K562 (cell line): ENCODE data around the gene SYT7. TPM values are rescaled to one million over a fixed set of nuclear protein-coding genes. Genes with fewer than 3 reads are reported as not detected.

ENCODE experiments used
- ATAC-seq: fragments of 200-7000 bp; cut with Tn5 transposase; 3 replicates; pipeline ENCODE4 v1.9.1; 2020; ENCODE audit warnings: moderate library complexity
- BruUV-seq: library from RNA; stranded (reverse); fragments of 400-500 nt; replicated peaks from 2 replicates; lab custom pipeline; 2021; lab: Mats Ljungman, UMichigan
- CTCF ChIA-PET: fragments of 300-600 bp; formaldehyde crosslinking; extraction: SDS; loops from one replicate; lab custom pipeline; 2021; ENCODE audit warnings: low intra/inter-chr PET ratio; lab: Yijun Ruan, JAX
- POLR2A ChIA-PET: fragments of 300-600, 350-650 bp; sonication (Branson Sonifier 250); formaldehyde crosslinking; extraction: SDS; loops from one replicate; lab custom pipeline; 2021; ENCODE audit warnings: antibody characterized with exemption, inconsistent platforms; lab: Yijun Ruan, JAX
- DNase-seq, 4 experiments: peaks; one replicate each; pipeline versions ENCODE4 v3.0.0 to v3.0.0-alpha.2; 2011 to 2018; ENCODE audit warnings: low spot score in 3 of 4, mixed read lengths in 3 of 4; ENCODE audit errors: extremely low read depth in 1 of 4
- FAIRE-seq: peaks from 2 replicates; lab custom pipeline; 2011; peaks lifted over from hg19 to GRCh38; lab: Jason Lieb, UNC
- H2AFZ ChIP-seq: 2 replicates; pipeline ENCODE4 v1.6.0; 2011; ENCODE audit warnings: low read depth, low read length, control low read depth, inconsistent platforms
- H3K27ac ChIP-seq: fragments of 200-600 bp; 3 replicates; pipeline ENCODE4 v1.8.0; 2011; ENCODE audit warnings: low read depth, mild to moderate bottlenecking, control low read depth, inconsistent platforms, low read length, moderate library complexity, mixed read lengths; ENCODE audit errors: extremely low read depth
- H3K27me3 ChIP-seq, 2 experiments: fragments of 300-600 bp in 1 of 2; 2 replicates in 1 of 2; 3 replicates in 1 of 2; pipeline versions ENCODE4 v1.6.0 to v1.8.0; 2011; ENCODE audit warnings: inconsistent platforms in 2 of 2, low read length in 2 of 2, mild to moderate bottlenecking in 1 of 2, mixed read lengths in 1 of 2, moderate library complexity in 1 of 2; ENCODE audit not compliant: control insufficient read depth in 2 of 2, insufficient read depth in 2 of 2
- H3K36me3 ChIP-seq: fragments of 300-600 bp; 3 replicates; pipeline ENCODE4 v1.8.0; 2011; ENCODE audit warnings: mild to moderate bottlenecking, low read length, inconsistent platforms; ENCODE audit not compliant: control insufficient read depth, insufficient read depth
- H3K4me1 ChIP-seq, 2 experiments: fragments of 200-600 bp in 1 of 2; replicated peaks in 1 of 2; 2 replicates in 1 of 2; 3 replicates in 1 of 2; pipeline versions ENCODE4 v1.5.1 to v1.8.0; 2011; ENCODE audit warnings: inconsistent platforms in 2 of 2, low read length in 2 of 2, mild to moderate bottlenecking in 1 of 2, mixed read lengths in 1 of 2, moderate library complexity in 1 of 2; ENCODE audit not compliant: control insufficient read depth in 2 of 2, insufficient read depth in 2 of 2
- H3K4me2 ChIP-seq: 2 replicates; pipeline ENCODE4 v1.6.1; 2011; ENCODE audit warnings: low read length, control low read depth, inconsistent platforms, mixed read lengths; ENCODE audit not compliant: insufficient read depth
- H3K4me3 ChIP-seq: fragments of 200-600 bp; sonication (generic), shearing (Covaris generic); 2 replicates; pipeline ENCODE4 v1.5.1; 2016; ENCODE audit warnings: control low read depth, inconsistent platforms
- H3K79me2 ChIP-seq: fragments of 200-600 bp; 3 replicates; pipeline ENCODE4 v1.8.0; 2011; ENCODE audit warnings: low read length, inconsistent platforms; ENCODE audit not compliant: control insufficient read depth, insufficient read depth
- H3K9ac ChIP-seq, 2 experiments: 2 replicates each; pipeline versions ENCODE4 v1.6.0 to v1.6.1; 2011; ENCODE audit warnings: low read depth in 2 of 2, low read length in 2 of 2, control low read depth in 1 of 2, inconsistent platforms in 1 of 2, mild to moderate bottlenecking in 1 of 2, mixed read lengths in 1 of 2; ENCODE audit not compliant: insufficient read depth in 1 of 2
- H3K9me1 ChIP-seq: one replicate; pipeline ENCODE4 v1.6.0; 2011; ENCODE audit warnings: inconsistent platforms, mild to moderate bottlenecking, low read length, moderate library complexity; ENCODE audit not compliant: control insufficient read depth, insufficient read depth
- H3K9me3 ChIP-seq: replicated peaks from 2 replicates; pipeline ENCODE4 v1.5.1; 2011; ENCODE audit warnings: low read depth, low read length, inconsistent platforms; ENCODE audit not compliant: control insufficient read depth, insufficient read depth
- H4K20me1 ChIP-seq: replicated peaks from 2 replicates; pipeline ENCODE4 v1.6.1; 2011; ENCODE audit warnings: low read length, inconsistent platforms, mixed read lengths; ENCODE audit not compliant: control insufficient read depth, insufficient read depth
- KDM2B ChIP-seq: fragments of 250-450 bp; sonication (Bioruptor Pico); IDR thresholded peaks from 2 replicates; pipeline ENCODE4 v1.8.0; 2021; ENCODE audit warnings: mild to moderate bottlenecking, moderate library complexity
- NFXL1 ChIP-seq: fragments of 450-650 bp; formaldehyde crosslinking; IDR thresholded peaks from 2 replicates; pipeline ENCODE4 v1.4.0; 2021; ENCODE audit warnings: mild to moderate bottlenecking
- NR1H2 ChIP-seq: sonication (generic); formaldehyde crosslinking; IDR thresholded peaks from 2 replicates; pipeline ENCODE4 v1.4.0; 2020; ENCODE audit warnings: mild to moderate bottlenecking, missing genetic modification reagents
- POLR2H ChIP-seq: IDR thresholded peaks from 2 replicates; pipeline ENCODE4 v1.6.1; 2016; ENCODE audit warnings: missing genetic modification characterization, low read depth, mild to moderate bottlenecking, control low read depth, missing compliant biosample characterization, moderate library complexity
- PTBP1 ChIP-seq: fragments of 200-400 bp; formaldehyde crosslinking; IDR thresholded peaks from 2 replicates; pipeline ENCODE4 v1.6.1; 2017; ENCODE audit warnings: low read depth, low read length
- RBM39 ChIP-seq: fragments of 200-400 bp; formaldehyde crosslinking; optimal IDR thresholded peaks from 2 replicates; pipeline ENCODE3; 2018; ENCODE audit warnings: low read depth, low read length
- TEAD1 ChIP-seq, 2 experiments: fragments of 450-650 bp in 1 of 2; sonication (generic) in 1 of 2; formaldehyde crosslinking; IDR thresholded peaks; 2 replicates each; pipeline versions ENCODE4 v1.4.0 to v1.8.0; 2020 to 2022; ENCODE audit warnings: mild to moderate bottlenecking in 2 of 2, missing genetic modification reagents in 1 of 2
- ZNF212 ChIP-seq: fragments of 450-650 bp; formaldehyde crosslinking; IDR thresholded peaks from 2 replicates; pipeline ENCODE4 v1.4.0; 2020; ENCODE audit warnings: mild to moderate bottlenecking
- ZNF551 ChIP-seq: fragments of 250-450 bp; sonication (Bioruptor Pico); IDR thresholded peaks from 2 replicates; pipeline ENCODE4 v1.5.0; 2021; ENCODE audit warnings: mild to moderate bottlenecking, moderate library complexity
- ZNF77 ChIP-seq: fragments of 250-450 bp; sonication (Bioruptor Pico); IDR thresholded peaks from 2 replicates; pipeline ENCODE4 v1.5.0; 2020
- WGBS: fragments of 100-300 bp; shearing (Covaris generic); methylation state at CpG from one replicate; pipeline ENCODE4 v1.1.6; 2016; ENCODE audit warnings: low coverage, mixed read lengths; ENCODE audit not compliant: insufficient coverage; ENCODE audit errors: missing lambda C conversion rate; 5-methylcytosine and 5-hydroxymethylcytosine counted together
- in situ Hi-C: fragments of 300-500 bp; cut with MboI; formaldehyde crosslinking; loops from 4 replicates; pipeline ENCODE4 v1.15.0; 2018; ENCODE audit warnings: inconsistent platforms, mixed read lengths
- intact Hi-C: fragments of 100-400 bp; cut with micrococcal nuclease; formaldehyde crosslinking; loops from 2 replicates; pipeline ENCODE4 v1.14.2; 2022
- polyA plus RNA-seq, 8 experiments: library from polyadenylated mRNA; depleted of rRNA in 4 of 8; stranded (reverse) in 5 of 8; unstranded in 3 of 8; fragments of >200 nt; fragmentation: Nextera tagmentation in 2 of 8; fragmentation: Illumina TruSeq in 1 of 8; extraction: Ambion mirVana in 2 of 8; extraction: Trizol in 1 of 8; gene quantifications; 2 replicates each; pipeline versions ENCODE4 v1.2.1 to v1.2.3, GENCODE V29; 2011 to 2014; ENCODE audit warnings: inconsistent platforms in 1 of 8, missing spikeins in 1 of 8
- total RNA-seq, 7 experiments: library from RNA; depleted of rRNA in 6 of 7; stranded (reverse); fragments of >200 nt in 6 of 7; fragmentation: Illumina TruSeq in 2 of 7; extraction: Trizol in 2 of 7; gene quantifications; 2 replicates each; pipeline versions ENCODE4 v1.2.1 to v1.2.3, GENCODE V29; 2011 to 2021; ENCODE audit warnings: low replicate concordance in 1 of 7
- TF ChIP-seq, protein P1 (sequence below): IDR thresholded peaks from 2 replicates; pipeline ENCODE4 v1.6.1; 2011; ENCODE audit not compliant: insufficient read length; ENCODE audit errors: extremely low read depth
- TF ChIP-seq, protein P2 (sequence below): fragments of 250-450 bp; sonication (Bioruptor Pico); IDR thresholded peaks from 2 replicates; pipeline ENCODE4 v1.4.0; 2020; ENCODE audit warnings: mild to moderate bottlenecking

The SYT7 gene
- total and polyA plus RNA-seq, 9 of the 15 experiments (the other 6 are each of a cell fraction or from before 2014, with no cell fraction given): 0.01 to 0.51 (median 0.16) TPM; not detected in 1

DNA sequence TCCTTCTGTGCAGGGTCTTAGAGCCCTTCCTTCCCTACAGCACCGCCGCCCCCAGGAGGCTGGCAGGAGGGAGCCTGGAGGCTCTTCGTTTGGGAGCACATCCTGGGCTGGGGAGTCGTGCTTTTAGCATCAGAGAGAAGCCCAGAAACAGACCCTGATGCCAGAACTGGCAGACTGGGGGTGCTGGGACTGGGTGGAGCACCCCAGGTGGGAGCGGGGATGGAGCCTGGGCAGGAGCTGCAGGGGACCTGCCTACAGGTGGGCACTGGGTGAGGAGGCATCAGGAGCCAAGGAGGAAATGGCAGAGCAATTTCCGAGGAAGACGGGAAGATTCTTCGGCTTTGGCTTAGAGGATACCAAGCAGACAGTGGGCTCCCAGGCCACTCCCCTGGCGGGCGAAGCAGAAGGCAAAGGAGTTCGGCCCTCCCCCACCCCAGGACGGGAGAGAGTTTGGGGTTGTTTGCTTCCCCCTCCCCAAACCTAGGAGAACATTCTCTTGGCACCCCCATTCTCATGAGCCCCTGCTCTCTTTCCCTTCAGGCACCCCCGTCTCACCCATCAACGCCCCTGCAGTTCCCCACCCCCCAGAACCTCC is 1.1 kb downstream of the SYT7 start:
- H3K27ac ChIP-seq: no peak overlapping the region
- in situ Hi-C loops (no loop called here), intact Hi-C loops (no loop called here)
- WGBS: 1% methylated on average over 13 of the region's 14 CpGs
- H3K9me3 ChIP-seq: no peaks in the 10 kb centered on the region
- no TSS peak for BruUV-seq
- DNase-seq (no peak), ATAC-seq (no peak), FAIRE-seq (no peak)
- peaks cover 19% of the 10 kb centered on the region for H4K20me1 ChIP-seq
- H3K4me1 ChIP-seq: peaks cover 0 to 20% of the 10 kb centered on the region in 2 experiments; a peak in 2 of 5 replicates
- ChIA-PET CTCF (interaction anchor here (0.6 to 1.1 kb wide), 4 partner anchors 39 to 805 kb away, joined by 3 to 4 read pairs (median 3); no protein-coding TSS in a partner anchor), POLR2A (no interaction called here)
- no peaks in the 10 kb centered on the region for H3K79me2 ChIP-seq
- no peak overlapping the region for H3K9ac ChIP-seq
- no peak overlapping the region for H3K4me3 ChIP-seq
- no peak overlapping the region for H3K4me2 ChIP-seq
- no peaks in the 10 kb centered on the region for H3K36me3 ChIP-seq
- TF ChIP-seq, protein P1, sequence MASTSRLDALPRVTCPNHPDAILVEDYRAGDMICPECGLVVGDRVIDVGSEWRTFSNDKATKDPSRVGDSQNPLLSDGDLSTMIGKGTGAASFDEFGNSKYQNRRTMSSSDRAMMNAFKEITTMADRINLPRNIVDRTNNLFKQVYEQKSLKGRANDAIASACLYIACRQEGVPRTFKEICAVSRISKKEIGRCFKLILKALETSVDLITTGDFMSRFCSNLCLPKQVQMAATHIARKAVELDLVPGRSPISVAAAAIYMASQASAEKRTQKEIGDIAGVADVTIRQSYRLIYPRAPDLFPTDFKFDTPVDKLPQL: no peak
- TF ChIP-seq, protein P2, sequence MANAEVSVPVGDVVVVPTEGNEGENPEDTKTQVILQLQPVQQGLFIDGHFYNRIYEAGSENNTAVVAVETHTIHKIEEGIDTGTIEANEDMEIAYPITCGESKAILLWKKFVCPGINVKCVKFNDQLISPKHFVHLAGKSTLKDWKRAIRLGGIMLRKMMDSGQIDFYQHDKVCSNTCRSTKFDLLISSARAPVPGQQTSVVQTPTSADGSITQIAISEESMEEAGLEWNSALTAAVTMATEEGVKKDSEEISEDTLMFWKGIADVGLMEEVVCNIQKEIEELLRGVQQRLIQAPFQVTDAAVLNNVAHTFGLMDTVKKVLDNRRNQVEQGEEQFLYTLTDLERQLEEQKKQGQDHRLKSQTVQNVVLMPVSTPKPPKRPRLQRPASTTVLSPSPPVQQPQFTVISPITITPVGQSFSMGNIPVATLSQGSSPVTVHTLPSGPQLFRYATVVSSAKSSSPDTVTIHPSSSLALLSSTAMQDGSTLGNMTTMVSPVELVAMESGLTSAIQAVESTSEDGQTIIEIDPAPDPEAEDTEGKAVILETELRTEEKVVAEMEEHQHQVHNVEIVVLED (CRISPR knock-in tag): no peak
- no peak for TF ChIP-seq KDM2B (CRISPR knock-in tag)
- TF ChIP-seq PTBP1: no peak
- TF ChIP-seq ZNF77 (CRISPR knock-in tag): no peak
- TF ChIP-seq RBM39: no peak
- no peak for TF ChIP-seq POLR2H (tag)
- TF ChIP-seq ZNF212 (CRISPR knock-in tag): no peak
- no peak for TF ChIP-seq NFXL1 (CRISPR knock-in tag)
- no peak for TF ChIP-seq NR1H2 (CRISPR knock-in tag)
- TF ChIP-seq TEAD1 (CRISPR knock-in tag; IDR thresholded peaks at IDR 0.05): no peak
- no peak for TF ChIP-seq ZNF551 (CRISPR knock-in tag)
- no peak overlapping the region for H2AFZ ChIP-seq
- H3K9me1 ChIP-seq: peaks cover 3% of the 10 kb centered on the region
- peaks cover 12 to 55% of the 10 kb centered on the region in 2 experiments for H3K27me3 ChIP-seq
